ENCODE measurements around the gene RICTOR.
A peak's percentile ranks its signal among the peaks of the same experiment; 100 is the strongest.

The RICTOR gene

DNA sequence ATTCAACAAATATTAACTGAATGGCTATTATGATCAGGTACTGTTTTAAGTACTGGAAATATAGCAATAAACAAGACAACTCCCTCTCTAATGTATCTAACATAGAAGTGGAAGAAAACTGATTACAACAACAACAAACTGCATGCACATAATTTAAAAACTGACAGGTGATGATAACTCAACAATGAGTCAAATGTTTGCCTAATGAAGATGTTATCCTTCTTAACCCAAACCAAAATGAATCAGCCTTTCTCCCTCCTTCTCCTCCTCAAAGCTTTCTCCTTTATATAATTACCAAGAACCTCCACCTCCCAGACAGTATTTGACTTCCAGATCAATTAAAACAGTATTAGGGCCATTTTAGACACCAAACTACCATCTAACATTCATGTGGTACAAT is 49.3 kb downstream of the RICTOR start (continued):
- no peak for TF ChIP-seq HIC1 (tag by site-specific recombination; IDR thresholded peaks at IDR 0.05)
- no peak for TF ChIP-seq ZNF623 (tag by site-specific recombination; IDR thresholded peaks at IDR 0.05)
- peak; percentile 83 for TF ChIP-seq SP7 (tag by site-specific recombination; IDR thresholded peaks at IDR 0.05)
- TF ChIP-seq GLI2 (tag by site-specific recombination; IDR thresholded peaks at IDR 0.05; ENCODE audit: borderline replicate concordance, low read depth), result 0 out of 2 replicates have a peak, but pooled peaks have one; percentile 11
- TF ChIP-seq, protein P1, sequence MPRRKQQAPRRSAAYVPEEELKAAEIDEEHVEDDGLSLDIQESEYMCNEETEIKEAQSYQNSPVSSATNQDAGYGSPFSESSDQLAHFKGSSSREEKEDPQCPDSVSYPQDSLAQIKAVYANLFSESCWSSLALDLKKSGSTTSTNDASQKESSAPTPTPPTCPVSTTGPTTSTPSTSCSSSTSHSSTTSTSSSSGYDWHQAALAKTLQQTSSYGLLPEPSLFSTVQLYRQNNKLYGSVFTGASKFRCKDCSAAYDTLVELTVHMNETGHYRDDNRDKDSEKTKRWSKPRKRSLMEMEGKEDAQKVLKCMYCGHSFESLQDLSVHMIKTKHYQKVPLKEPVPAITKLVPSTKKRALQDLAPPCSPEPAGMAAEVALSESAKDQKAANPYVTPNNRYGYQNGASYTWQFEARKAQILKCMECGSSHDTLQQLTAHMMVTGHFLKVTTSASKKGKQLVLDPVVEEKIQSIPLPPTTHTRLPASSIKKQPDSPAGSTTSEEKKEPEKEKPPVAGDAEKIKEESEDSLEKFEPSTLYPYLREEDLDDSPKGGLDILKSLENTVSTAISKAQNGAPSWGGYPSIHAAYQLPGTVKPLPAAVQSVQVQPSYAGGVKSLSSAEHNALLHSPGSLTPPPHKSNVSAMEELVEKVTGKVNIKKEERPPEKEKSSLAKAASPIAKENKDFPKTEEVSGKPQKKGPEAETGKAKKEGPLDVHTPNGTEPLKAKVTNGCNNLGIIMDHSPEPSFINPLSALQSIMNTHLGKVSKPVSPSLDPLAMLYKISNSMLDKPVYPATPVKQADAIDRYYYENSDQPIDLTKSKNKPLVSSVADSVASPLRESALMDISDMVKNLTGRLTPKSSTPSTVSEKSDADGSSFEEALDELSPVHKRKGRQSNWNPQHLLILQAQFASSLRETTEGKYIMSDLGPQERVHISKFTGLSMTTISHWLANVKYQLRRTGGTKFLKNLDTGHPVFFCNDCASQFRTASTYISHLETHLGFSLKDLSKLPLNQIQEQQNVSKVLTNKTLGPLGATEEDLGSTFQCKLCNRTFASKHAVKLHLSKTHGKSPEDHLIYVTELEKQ (tag by site-specific recombination; IDR thresholded peaks at IDR 0.05; ENCODE audit: borderline replicate concordance), result 0 out of 2 replicates have a peak, but pooled peaks have one; percentile 7
- TF ChIP-seq KLF10 (tag by site-specific recombination; IDR thresholded peaks at IDR 0.05), result no peak
- 0 out of 2 replicates have a peak, but pooled peaks have one; percentile 37 for TF ChIP-seq ZNF629 (tag by site-specific recombination; IDR thresholded peaks at IDR 0.05)
- peak; percentile 53 for TF ChIP-seq PRDM6 (tag by site-specific recombination; IDR thresholded peaks at IDR 0.05)
- TF ChIP-seq ZFHX2 (tag by site-specific recombination; conservative IDR thresholded peaks at IDR 0.05), result no peak
- TF ChIP-seq IKZF3 (tag by site-specific recombination; IDR thresholded peaks at IDR 0.05), result no peak
- TF ChIP-seq ZNF48 (tag by site-specific recombination; IDR thresholded peaks at IDR 0.05), result no peak
- TF ChIP-seq, protein P2, sequence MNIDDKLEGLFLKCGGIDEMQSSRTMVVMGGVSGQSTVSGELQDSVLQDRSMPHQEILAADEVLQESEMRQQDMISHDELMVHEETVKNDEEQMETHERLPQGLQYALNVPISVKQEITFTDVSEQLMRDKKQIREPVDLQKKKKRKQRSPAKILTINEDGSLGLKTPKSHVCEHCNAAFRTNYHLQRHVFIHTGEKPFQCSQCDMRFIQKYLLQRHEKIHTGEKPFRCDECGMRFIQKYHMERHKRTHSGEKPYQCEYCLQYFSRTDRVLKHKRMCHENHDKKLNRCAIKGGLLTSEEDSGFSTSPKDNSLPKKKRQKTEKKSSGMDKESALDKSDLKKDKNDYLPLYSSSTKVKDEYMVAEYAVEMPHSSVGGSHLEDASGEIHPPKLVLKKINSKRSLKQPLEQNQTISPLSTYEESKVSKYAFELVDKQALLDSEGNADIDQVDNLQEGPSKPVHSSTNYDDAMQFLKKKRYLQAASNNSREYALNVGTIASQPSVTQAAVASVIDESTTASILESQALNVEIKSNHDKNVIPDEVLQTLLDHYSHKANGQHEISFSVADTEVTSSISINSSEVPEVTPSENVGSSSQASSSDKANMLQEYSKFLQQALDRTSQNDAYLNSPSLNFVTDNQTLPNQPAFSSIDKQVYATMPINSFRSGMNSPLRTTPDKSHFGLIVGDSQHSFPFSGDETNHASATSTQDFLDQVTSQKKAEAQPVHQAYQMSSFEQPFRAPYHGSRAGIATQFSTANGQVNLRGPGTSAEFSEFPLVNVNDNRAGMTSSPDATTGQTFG (tag by site-specific recombination; IDR thresholded peaks at IDR 0.05; ENCODE audit: borderline replicate concordance), result no peak

DNA sequence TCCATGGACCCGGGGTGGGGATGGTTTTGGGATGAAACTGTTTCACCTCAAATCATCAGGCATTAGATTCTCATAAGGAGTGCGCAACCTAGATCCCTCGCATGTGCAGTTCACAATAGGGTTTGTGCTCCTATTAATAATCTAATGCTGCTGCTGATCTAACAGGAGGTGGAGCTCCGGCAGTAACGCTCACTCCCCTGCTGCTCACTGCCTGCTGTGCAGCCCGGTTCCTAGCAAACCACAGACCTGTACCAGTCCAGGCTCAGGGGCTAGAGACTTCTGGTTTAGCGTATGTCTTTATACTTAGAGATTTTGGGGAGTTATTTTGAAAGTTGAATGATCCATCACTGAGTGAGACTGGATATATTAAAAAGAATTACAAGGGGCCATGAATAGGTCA is 50.2 kb downstream of the RICTOR start:
- Histone ChIP-seq H3K4me1 (ENCODE audit: control insufficient read depth, insufficient read depth, low read length) (peaks cover 11% of the 10 kb centered on the region), H3K9me3 (ENCODE audit: control insufficient read depth, insufficient read depth, low read depth, low read length) (no peaks in the 10 kb centered on the region), H3K36me3 (ENCODE audit: control insufficient read depth in 2 of 2, insufficient read depth in 1 of 2, low read length in 2 of 2) (peaks cover under 1 to 4% of the 10 kb centered on the region in 2 experiments; a peak in 1 of 3 replicates), H3K27ac (ENCODE audit: extremely low read depth, low read depth, low read length) (no peak overlapping the region), H3K4me3 (ENCODE audit: low read depth, low read length) (no peak overlapping the region)
- CTCF ChIA-PET, result interaction anchor here (1.0 kb wide), 1 partner anchor 57 kb away, joined by 6 read pairs; no protein-coding TSS in a partner anchor
- POLR2A ChIA-PET, result no interaction called here
- TF ChIP-seq, protein P3, sequence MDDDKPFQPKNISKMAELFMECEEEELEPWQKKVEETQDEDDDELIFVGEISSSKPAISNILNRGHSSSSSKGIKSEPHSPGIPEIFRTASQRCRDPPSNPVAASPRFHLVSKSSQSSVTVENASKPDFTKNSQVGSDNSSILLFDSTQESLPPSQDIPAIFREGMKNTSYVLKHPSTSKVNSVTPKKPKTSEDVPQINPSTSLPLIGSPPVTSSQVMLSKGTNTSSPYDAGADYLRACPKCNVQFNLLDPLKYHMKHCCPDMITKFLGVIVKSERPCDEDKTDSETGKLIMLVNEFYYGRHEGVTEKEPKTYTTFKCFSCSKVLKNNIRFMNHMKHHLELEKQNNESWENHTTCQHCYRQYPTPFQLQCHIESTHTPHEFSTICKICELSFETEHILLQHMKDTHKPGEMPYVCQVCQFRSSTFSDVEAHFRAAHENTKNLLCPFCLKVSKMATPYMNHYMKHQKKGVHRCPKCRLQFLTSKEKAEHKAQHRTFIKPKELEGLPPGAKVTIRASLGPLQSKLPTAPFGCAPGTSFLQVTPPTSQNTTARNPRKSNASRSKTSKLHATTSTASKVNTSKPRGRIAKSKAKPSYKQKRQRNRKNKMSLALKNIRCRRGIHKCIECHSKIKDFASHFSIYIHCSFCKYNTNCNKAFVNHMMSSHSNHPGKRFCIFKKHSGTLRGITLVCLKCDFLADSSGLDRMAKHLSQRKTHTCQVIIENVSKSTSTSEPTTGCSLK (tag by site-specific recombination; IDR thresholded peaks at IDR 0.05), result no peak
- TF ChIP-seq ZNF549 (tag by site-specific recombination; IDR thresholded peaks at IDR 0.05) (peak; percentile 69; the same call in 1 of the 2 replicates), ZNF660 (tag by site-specific recombination; IDR thresholded peaks at IDR 0.05) (0 out of 2 replicates have a peak, but pooled peaks have one; percentile 41), ZNF433 (tag by site-specific recombination; IDR thresholded peaks at IDR 0.05; ENCODE audit: low read depth) (no peak), ZBTB8A (tag by site-specific recombination; IDR thresholded peaks at IDR 0.05) (no peak), GLIS2 (tag by site-specific recombination; IDR thresholded peaks at IDR 0.05) (no peak), ZBTB48 (tag by site-specific recombination; IDR thresholded peaks at IDR 0.05) (no peak), ZFP37 (tag by site-specific recombination; IDR thresholded peaks at IDR 0.05) (no peak), ZNF423 (tag by site-specific recombination; IDR thresholded peaks at IDR 0.05) (0 out of 2 replicates have a peak, but pooled peaks have one; percentile 12), ZNF629 (tag by site-specific recombination; IDR thresholded peaks at IDR 0.05) (no peak), ZNF561 (tag by site-specific recombination; IDR thresholded peaks at IDR 0.05; ENCODE audit: borderline replicate concordance) (no peak), ZIC2 (tag by site-specific recombination; IDR thresholded peaks at IDR 0.05) (peak; percentile 74), ZNF221 (tag by site-specific recombination; IDR thresholded peaks at IDR 0.05; ENCODE audit: borderline replicate concordance) (no peak)
